ENCODE results near the gene IGDCC3.

The IGDCC3 gene

GRCh38 chr15:65292938-65293518, 84.8 kb downstream of the IGDCC3 start:
- DNase-seq (ENCODE audit: low read depth in 3 of 3), result no peak

GRCh38 chr15:65290228-65290627, 87.6 kb downstream of the IGDCC3 start:
- DNase-seq (ENCODE audit: low read depth in 3 of 3), result no peak

DNA sequence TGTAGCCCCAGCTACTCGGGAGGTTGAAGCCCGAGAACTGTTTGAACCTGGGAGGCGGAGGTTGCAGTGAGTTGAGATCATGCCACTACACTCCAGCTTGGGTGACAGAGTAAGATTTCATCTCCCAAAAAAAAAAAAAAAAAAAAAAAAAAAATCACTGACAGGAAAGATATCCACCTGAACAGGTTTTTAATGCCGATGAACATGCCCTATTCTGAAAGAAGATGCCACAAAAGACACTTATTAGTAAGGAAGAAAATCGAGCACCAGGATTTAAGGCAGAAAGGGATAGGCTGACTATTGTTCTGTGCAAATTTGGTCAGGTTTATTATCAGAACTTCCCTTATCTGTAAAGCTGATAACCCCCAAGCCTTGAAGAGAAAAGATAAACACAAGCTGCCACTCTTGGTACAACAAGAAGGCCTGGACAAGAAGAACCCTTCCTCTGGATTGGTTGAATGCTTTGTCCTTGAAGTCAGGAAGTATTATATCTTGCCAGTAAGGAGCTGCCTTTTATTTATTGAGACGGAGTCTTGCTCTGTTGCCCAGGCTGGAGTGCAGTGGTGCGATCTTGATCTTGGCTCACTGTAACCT, 88.4 kb downstream of the IGDCC3 start:
- no peak for DNase-seq (ENCODE audit: low read depth in 3 of 3)

DNA sequence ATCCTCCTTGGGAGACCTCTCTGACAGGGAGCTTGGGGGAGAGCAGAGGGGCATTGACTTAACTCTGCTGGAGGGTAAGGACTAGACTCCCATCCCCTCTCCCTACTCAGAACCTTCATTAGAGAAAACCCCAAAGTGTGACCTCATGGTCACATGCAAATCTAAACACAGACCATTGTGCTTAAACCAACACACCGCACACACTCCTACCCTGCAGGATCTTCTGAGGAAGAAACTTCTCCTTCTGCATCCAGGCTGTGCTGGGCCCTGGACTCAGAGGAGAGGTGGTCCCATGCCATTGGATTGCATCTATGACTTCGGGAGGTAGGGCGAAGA, 90.3 kb downstream of the IGDCC3 start:
- no peak for DNase-seq (ENCODE audit: low read depth in 3 of 3)

GRCh38 chr15:65286704-65287519, 90.9 kb downstream of the IGDCC3 start, which contains the start of gene PARP16:
TSS of gene PARP16 (minus strand) at chr15:65286883. CDS start at chr15:65286426, 457 bp downstream.
- DNase-seq (ENCODE audit: low read depth in 3 of 3), result peak; percentile 68 to 93 (median 89)

DNA sequence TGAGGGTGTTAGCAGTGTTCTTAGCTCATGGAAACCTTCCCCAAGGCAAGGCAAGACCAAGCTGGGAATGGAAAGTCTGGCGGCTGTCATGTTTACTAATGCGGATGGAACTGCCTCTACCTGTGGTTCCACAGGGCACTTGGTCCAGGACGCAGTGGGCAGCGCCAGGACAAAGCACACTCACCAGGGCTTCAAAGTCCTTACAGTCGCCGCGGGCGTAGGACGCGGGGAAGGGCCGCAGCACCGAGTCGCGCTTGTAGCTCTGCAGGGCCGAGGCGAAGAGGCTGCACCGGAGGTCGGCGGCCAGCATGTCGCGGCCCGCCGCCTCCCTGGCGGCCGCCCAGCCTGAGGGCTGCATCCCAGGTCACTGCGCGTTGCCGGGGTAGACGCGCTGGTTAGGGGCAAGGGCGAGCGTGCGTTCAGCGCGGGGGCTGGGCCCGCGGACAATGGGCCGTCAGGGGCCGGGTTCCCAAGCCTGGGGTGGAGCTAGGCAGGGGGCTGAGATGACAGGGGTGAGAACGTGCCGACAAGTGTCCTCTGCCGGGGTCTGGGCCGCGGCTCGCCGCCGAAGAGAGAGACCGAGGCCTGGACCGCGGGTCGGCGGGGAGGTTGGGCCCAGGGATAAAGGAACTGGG, 91.6 kb downstream of the IGDCC3 start:
- no peak for DNase-seq (ENCODE audit: low read depth in 3 of 3)

GRCh38 chr15:65285291-65286068, 92.3 kb downstream of the IGDCC3 start:
- no peak for DNase-seq (ENCODE audit: low read depth in 3 of 3)

DNA sequence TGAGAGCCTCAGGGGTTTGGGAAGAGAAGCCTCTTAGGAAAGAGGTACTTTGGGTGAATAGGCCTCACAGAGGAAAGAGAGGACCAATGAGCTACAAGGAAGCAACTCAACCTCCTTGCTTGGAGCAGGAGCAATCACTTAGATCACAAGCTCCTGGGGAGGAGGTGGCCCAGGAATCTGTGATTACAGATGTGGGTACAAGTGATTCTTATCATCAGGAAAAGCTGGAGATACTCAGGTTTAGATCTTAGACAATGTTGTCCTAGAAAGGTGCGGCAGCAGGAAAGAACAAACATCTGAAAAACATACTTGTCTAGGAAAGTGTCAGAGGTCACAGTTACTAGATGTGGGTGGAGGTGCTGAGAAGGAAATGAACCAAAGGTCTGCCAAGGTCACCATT, 99.3 kb downstream of the IGDCC3 start:
- no peak for DNase-seq (ENCODE audit: low read depth in 3 of 3)
